HG03159 (cell line): Measurements from ENCODE around the gene COG6.
A peak's percentile ranks its signal among the peaks of the same experiment; 100 is the strongest.

ENCODE experiments used
- ATAC-seq: cut with Tn5 transposase; IDR thresholded peaks from one replicate; pipeline ENCODE4 v1.9.1; 2021; ENCODE audit warnings: mild to moderate bottlenecking, moderate library complexity; ENCODE audit not compliant: unreplicated experiment

Gene COG6

GRCh38 chr13:39655569-39656324, at the start of gene COG6:
TSS of gene COG6 (plus strand) at chr13:39655662. CDS start at chr13:39655727, 65 bp downstream.
- ATAC-seq = peak; percentile 93

- no peak for ATAC-seq
Measured at GRCh38 chr13:39605677-39606320, 49.7 kb upstream of the COG6 start.

- no peak for ATAC-seq
Measured at GRCh38 chr13:39607876-39608275, 47.6 kb upstream of the COG6 start.

- no peak for ATAC-seq
Measured at GRCh38 chr13:39612023-39612637, 43.3 kb upstream of the COG6 start.

- ATAC-seq = peak; percentile 86
Measured at GRCh38 chr13:39616087-39616694, 39.3 kb upstream of the COG6 start.

GRCh38 chr13:39618561-39618960, 36.9 kb upstream of the COG6 start:
- ATAC-seq = no peak

GRCh38 chr13:39623466-39623865, 32.0 kb upstream of the COG6 start:
- ATAC-seq = no peak

- ATAC-seq = no peak
Measured at GRCh38 chr13:39631307-39631706, 24.2 kb upstream of the COG6 start.

- ATAC-seq = no peak
Measured at GRCh38 chr13:39632994-39633393, 22.5 kb upstream of the COG6 start.

- ATAC-seq = no peak
Measured at GRCh38 chr13:39635564-39635963, 19.9 kb upstream of the COG6 start.

GRCh38 chr13:39637890-39638289, 17.6 kb upstream of the COG6 start:
- no peak for ATAC-seq

GRCh38 chr13:39641645-39642044, 13.8 kb upstream of the COG6 start:
- ATAC-seq = no peak

- ATAC-seq = no peak
Measured at GRCh38 chr13:39646122-39646521, 9.3 kb upstream of the COG6 start.

- ATAC-seq = peak; percentile 16
Measured at GRCh38 chr13:39655041-39655568, 357 bp upstream of the COG6 start.

- ATAC-seq = peak; percentile 17
Measured at GRCh38 chr13:39656325-39656677, 839 bp downstream of the COG6 start.

- no peak for ATAC-seq
Measured at GRCh38 chr13:39663508-39663907, 8.0 kb downstream of the COG6 start.

- ATAC-seq = no peak
Measured at GRCh38 chr13:39663958-39664357, 8.5 kb downstream of the COG6 start.

GRCh38 chr13:39665763-39666162, 10.3 kb downstream of the COG6 start:
- ATAC-seq = no peak

GRCh38 chr13:39670445-39670844, 15.0 kb downstream of the COG6 start:
- ATAC-seq = no peak

- no peak for ATAC-seq
Measured at GRCh38 chr13:39672378-39673132, 17.1 kb downstream of the COG6 start.

GRCh38 chr13:39675904-39676303, 20.4 kb downstream of the COG6 start:
- no peak for ATAC-seq
